Suprapubic skin (tissue), 4 donors: Measurements from ENCODE around the gene CES5A.
"Not testable (repeated sequence)": the region's sequence is repeated elsewhere in the genome, so short reads cannot be mapped to it uniquely, and the experiment has no call there.

Source experiments
- POLR2A ChIP-seq, 2 donors: fragments of 450-650 bp; IDR thresholded peaks; one replicate each; pipeline ENCODE4 v1.6.1; 2017; ENCODE audit warnings: antibody characterized with exemption in 2 of 2, mild to moderate bottlenecking in 2 of 2, moderate library complexity in 2 of 2
- POLR2AphosphoS5 ChIP-seq, 3 donors: sonication (generic); formaldehyde crosslinking; IDR thresholded peaks; one replicate each; pipeline ENCODE4 v1.6.1; 2017; ENCODE audit warnings: antibody characterized with exemption in 3 of 3

GRCh38 chr16:55835173-55835572 is 40.0 kb downstream of the CES5A start:
- not testable (repeated sequence) for TF ChIP-seq POLR2AphosphoS5, POLR2A (IDR thresholded peaks at IDR 0.05)
